UCSD-AML1 (cell line): ENCODE results near the gene CCDC154.
"Not testable (repeated sequence)": the region's sequence is repeated elsewhere in the genome, so short reads cannot be mapped to it uniquely, and the experiment has no call there.

Experiments used
- DNase-seq: peaks from one replicate; lab custom pipeline; 2025; ENCODE audit not compliant: unreplicated experiment; lab: John Stamatoyannopoulos, UW

The CCDC154 gene

GRCh38 chr16:1439699-1440074, 4.7 kb downstream of the CCDC154 start:
- DNase-seq = not testable (repeated sequence)

GRCh38 chr16:1439058-1439698, 5.2 kb downstream of the CCDC154 start:
- no peak for DNase-seq

GRCh38 chr16:1438229-1439057, 5.9 kb downstream of the CCDC154 start:
- no peak for DNase-seq

- DNase-seq = no peak
Observed at GRCh38 chr16:1437606-1438005, 6.8 kb downstream of the CCDC154 start.

GRCh38 chr16:1436731-1437355, 7.5 kb downstream of the CCDC154 start:
- DNase-seq = no peak

GRCh38 chr16:1435921-1436697, 8.2 kb downstream of the CCDC154 start:
- DNase-seq = no peak

- no peak for DNase-seq
Observed at GRCh38 chr16:1434644-1435592, 9.4 kb downstream of the CCDC154 start.

- DNase-seq = no peak
Observed at GRCh38 chr16:1433756-1434155, 10.6 kb downstream of the CCDC154 start.

- no peak for DNase-seq
Observed at GRCh38 chr16:1433263-1433560, 11.1 kb downstream of the CCDC154 start.

- DNase-seq = no peak
Observed at GRCh38 chr16:1432388-1433262, 11.7 kb downstream of the CCDC154 start.

- no peak for DNase-seq
Observed at GRCh38 chr16:1431497-1432270, 12.7 kb downstream of the CCDC154 start.

- DNase-seq = no peak
Observed at GRCh38 chr16:1430759-1431496, 13.4 kb downstream of the CCDC154 start, which contains the start of gene PERCC1. Gene PERCC1, plus strand, starts transcription at chr16:1431078. Its CDS starts 1,516 bp downstream, at chr16:1432594.

- no peak for DNase-seq
Observed at GRCh38 chr16:1430214-1430758, 14.1 kb downstream of the CCDC154 start.

- DNase-seq = no peak
Observed at GRCh38 chr16:1429631-1430030, 14.7 kb downstream of the CCDC154 start.

- DNase-seq = no peak
Observed at GRCh38 chr16:1429012-1429411, 15.3 kb downstream of the CCDC154 start.

- DNase-seq = peak; percentile 64
Observed at GRCh38 chr16:1428511-1428910, 15.8 kb downstream of the CCDC154 start.
